ENCODE data around the gene HACD1.

- TF ChIP-seq EZH2 (IDR thresholded peaks at IDR 0.05; ENCODE audit: borderline replicate concordance, low read length) = no peak
- TF ChIP-seq, protein P1, sequence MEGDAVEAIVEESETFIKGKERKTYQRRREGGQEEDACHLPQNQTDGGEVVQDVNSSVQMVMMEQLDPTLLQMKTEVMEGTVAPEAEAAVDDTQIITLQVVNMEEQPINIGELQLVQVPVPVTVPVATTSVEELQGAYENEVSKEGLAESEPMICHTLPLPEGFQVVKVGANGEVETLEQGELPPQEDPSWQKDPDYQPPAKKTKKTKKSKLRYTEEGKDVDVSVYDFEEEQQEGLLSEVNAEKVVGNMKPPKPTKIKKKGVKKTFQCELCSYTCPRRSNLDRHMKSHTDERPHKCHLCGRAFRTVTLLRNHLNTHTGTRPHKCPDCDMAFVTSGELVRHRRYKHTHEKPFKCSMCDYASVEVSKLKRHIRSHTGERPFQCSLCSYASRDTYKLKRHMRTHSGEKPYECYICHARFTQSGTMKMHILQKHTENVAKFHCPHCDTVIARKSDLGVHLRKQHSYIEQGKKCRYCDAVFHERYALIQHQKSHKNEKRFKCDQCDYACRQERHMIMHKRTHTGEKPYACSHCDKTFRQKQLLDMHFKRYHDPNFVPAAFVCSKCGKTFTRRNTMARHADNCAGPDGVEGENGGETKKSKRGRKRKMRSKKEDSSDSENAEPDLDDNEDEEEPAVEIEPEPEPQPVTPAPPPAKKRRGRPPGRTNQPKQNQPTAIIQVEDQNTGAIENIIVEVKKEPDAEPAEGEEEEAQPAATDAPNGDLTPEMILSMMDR (IDR thresholded peaks at IDR 0.05; ENCODE audit: low read length) = no peak
Measured at GRCh38 chr10:17662193-17663138, 45.3 kb upstream of the HACD1 start.

Measured in OCI-LY1 (cell line).